NCI-H446 (cell line): ENCODE data around the gene ADARB1.
"Not testable (repeated sequence)": the region's sequence is repeated elsewhere in the genome, so short reads cannot be mapped to it uniquely, and the experiment has no call there.

Source experiments
- DNase-seq, 2 experiments: peaks; one replicate each; lab custom pipeline; 2025; lab: John Stamatoyannopoulos, UW

Gene ADARB1, protein sequence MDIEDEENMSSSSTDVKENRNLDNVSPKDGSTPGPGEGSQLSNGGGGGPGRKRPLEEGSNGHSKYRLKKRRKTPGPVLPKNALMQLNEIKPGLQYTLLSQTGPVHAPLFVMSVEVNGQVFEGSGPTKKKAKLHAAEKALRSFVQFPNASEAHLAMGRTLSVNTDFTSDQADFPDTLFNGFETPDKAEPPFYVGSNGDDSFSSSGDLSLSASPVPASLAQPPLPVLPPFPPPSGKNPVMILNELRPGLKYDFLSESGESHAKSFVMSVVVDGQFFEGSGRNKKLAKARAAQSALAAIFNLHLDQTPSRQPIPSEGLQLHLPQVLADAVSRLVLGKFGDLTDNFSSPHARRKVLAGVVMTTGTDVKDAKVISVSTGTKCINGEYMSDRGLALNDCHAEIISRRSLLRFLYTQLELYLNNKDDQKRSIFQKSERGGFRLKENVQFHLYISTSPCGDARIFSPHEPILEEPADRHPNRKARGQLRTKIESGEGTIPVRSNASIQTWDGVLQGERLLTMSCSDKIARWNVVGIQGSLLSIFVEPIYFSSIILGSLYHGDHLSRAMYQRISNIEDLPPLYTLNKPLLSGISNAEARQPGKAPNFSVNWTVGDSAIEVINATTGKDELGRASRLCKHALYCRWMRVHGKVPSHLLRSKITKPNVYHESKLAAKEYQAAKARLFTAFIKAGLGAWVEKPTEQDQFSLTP

DNA sequence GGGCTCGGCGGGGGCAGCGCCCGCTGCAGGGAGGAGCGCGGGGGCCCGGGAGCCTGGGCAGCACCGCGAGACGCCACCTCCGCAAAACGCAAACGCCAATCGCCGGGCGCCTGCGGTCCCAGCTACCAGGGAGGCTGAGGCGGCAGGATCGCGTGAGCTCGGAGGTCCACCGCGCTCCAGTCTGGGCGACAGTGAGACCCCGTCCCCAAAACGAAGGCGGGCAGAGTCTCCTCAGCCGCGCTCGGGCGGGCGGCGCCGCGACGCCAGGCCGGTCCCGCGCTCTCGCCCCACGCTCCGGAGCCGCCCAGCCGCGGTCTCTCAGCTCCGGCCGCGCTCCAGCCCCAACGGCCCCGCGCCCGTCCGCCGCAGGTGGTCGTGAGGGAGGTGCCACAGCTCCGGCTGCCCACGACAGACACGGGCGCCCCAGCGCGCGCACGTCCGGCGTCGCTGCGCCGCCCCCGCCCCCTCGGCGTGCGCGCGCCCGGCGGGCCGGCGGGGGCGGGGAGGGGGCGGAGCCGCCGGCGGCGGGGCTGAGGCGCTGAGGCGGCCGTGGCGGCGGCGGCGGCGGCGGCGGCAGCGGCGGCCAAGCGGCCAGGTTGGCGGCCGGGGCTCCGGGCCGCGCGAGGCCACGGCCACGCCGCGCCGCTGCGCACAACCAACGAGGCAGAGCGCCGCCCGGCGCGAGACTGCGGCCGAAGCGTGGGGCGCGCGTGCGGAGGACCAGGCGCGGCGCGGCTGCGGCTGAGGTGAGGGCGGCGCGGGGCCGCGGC, at the start of gene ADARB1:
Gene ADARB1 (plus strand): TSS at position 533 of the 770 bp plus-strand sequence. CDS start 97,077 bp downstream, outside the sequence.
- DNase-seq, result peak; percentile 26 to 74

GRCh38 chr21:45026066-45026745, 48.2 kb upstream of the ADARB1 start:
- DNase-seq, result no peak

- DNase-seq, result no peak
Measured at GRCh38 chr21:45026826-45027225, 47.6 kb upstream of the ADARB1 start.

- DNase-seq, result no peak
Measured at GRCh38 chr21:45027241-45028196, 46.9 kb upstream of the ADARB1 start.

DNA sequence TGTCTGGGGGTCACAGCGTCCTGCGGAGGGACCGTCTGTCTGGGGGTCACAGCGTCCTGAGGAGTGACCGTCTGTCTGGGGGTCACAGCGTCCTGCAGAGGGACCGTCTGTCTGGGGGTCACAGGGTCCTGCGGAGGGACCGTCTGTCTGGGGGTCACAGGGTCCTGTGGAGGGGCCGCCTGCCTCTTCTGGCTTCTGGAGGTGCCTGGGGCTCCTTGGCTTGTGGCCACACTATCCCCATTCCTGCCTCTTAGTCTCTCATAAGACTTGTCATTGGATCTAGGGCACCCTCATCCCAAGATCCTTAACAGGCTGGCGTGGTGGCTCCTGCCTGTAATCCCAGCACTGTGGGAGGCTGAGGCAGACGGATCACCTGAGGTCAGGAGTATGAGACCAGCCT, 45.7 kb upstream of the ADARB1 start:
- DNase-seq, result not testable (repeated sequence)

DNA sequence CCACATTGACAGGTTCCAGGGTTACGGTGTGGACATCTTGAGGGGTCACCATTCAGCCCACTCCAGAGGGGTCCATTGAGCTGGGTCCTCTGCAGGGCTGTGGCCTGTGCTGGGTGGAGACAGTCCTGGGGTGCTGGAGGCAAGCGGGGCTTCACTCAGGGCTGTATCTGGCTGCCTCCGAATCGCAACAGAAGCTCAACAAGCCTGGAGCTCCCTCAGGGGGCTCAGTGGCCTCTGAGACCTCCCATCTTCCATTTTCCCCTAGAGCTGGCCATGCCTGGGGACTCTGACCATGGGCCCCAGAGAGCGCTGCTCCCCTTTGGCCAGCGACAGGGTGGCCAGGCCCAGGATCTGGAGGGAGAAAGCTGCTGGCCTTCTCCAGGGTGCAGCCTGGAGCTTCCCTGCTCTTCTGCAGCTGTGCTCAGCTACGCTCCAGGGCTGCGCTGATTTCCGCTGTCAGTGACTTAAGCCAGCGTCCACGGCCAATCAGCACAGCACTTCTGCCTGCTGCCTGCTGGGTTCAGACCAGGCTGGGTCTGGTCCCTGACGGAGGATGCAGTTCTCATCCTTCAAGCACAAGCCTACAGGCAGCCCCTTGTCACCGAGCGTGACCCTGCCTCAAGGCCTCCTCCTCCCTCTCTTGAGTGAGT, 45.0 kb upstream of the ADARB1 start:
- DNase-seq, result no peak

DNA sequence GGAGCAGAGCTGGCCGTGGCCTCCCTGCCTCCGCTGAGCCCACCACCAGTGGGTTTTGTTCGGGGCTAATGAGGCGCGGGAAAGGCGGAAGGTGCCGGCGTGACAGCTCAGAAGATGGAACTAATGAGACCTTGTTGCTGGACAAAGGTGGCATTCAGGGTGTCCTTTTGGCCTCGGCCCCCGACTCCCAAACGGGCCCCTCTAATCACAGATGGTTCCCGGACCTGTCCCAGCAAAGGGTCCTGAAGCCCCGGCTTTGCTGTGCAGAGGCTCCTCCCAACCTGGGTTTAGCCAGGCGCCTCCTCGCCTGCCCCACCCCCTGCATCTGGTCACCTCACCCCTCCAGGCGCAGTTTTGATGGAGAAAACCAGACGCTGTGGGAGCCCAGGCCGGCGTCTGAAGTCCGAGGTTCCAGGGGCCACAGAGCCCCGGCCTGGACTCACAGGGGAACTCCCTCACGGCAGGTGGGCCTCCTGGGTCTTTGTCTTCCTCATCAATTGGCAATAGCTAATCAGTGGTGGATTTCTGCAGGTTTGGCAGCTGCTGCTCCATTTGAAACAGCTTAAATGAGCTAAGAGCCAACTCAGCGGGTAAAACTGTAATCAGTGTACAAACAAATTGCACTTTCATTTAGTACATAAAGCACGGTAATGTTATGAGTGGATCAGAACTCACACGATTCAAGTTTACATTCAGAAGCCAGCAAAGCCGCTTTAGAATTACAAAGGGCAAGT, 44.3 kb upstream of the ADARB1 start:
- DNase-seq, result no peak

DNA sequence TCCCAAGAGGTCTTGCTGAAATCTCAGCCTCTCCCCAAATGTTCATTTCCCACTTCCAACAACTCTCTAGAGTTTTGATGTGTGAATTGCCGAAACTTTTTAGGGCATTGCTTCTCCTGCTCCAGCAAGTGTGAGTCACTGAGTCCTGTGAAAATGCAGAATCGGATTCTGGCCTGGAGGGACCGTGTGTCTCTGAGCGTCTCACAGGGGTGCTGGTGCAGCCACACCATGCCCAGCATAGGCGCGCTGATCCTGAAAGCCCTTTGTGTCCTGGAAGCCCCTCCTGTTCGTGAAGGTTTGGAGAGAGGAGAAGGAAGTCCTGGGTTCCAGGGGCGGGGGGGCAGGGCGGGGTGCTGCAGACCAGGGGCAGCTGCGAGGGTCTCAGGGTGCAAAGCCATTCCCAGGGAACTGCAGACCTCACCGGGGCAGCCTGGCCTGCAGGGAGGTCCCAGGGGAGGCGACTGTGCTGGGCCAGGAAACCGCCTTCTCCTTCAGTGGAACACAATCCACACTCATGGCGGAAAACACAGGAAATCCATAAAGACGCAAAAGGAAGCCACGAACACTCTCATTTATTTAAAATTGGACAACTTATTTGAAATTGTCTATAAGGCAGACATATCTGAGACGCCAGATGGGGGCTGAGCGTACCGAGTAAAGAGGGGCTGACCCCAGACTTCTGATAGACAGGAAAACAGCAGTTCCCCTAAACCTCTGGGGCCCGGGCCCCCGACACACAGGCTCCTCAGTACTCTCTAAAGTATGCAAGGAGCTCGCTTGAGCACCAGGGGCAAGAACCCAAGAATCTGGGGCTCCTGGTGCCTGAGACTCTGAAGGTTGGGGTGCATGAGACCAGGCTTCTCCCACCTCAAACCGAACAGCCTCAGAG, 43.5 kb upstream of the ADARB1 start:
- no peak for DNase-seq

GRCh38 chr21:45031571-45032191, 42.7 kb upstream of the ADARB1 start:
- no peak for DNase-seq

DNA sequence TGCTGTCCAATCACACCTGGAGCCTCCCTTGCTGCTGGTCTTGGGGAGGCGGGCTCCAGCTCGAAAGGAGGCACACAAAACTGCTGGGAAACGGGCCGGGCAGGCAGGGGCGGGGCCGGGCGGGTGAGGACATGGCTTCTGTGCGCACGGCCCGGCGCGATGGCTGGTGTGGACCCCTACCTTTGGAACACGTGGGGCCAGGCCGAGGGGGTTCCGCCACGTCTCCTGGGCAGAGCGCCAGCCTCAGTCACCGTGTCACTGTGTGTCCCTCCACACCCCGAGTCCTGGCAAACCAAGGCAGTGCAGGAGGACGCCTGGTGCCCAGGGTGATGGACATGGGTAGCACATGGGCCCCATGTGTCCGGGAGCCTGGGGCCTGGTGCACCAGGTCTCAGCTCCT, 42.0 kb upstream of the ADARB1 start:
- no peak for DNase-seq

DNA sequence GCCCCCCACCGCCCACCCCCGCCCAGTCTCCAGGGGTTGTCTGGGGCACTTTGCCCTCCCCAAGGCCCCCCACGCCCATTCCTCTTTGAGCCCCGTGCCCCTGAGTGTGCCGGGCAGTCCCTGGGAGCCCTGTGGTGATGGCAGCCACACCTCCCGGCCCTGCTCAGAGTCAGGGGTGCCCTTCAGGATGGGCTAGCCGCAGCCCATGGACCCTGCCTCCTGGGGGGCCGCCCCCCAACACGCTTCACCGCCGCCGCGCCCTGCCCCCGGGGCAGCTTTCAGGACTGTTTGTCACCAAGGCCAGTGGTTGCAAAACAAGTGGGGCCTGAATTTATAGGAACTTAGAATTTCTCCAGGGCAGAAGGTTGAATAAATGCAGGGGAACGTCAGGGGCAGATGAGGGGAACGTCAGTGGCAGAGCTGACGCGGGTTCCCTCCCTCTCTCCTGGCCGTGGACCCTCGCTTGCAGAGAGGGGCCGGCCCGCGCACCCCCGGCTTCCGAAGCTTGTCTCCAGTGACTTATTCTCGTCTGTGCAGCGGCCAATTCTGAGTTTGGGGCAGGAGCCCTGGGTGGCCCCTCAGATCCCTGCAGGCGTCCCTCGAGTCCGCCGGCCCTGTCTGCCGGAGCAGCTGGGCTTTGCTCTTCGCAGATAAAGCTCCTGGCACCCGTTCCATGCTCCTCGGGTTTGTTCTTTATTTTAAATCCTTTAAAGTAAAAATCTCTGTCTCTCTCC, 41.2 kb upstream of the ADARB1 start:
- no peak for DNase-seq

GRCh38 chr21:45033791-45034555, 40.4 kb upstream of the ADARB1 start:
- no peak for DNase-seq

GRCh38 chr21:45034556-45035476, 39.6 kb upstream of the ADARB1 start:
- DNase-seq, result no peak

- no peak for DNase-seq
Measured at GRCh38 chr21:45035477-45035848, 38.9 kb upstream of the ADARB1 start.

DNA sequence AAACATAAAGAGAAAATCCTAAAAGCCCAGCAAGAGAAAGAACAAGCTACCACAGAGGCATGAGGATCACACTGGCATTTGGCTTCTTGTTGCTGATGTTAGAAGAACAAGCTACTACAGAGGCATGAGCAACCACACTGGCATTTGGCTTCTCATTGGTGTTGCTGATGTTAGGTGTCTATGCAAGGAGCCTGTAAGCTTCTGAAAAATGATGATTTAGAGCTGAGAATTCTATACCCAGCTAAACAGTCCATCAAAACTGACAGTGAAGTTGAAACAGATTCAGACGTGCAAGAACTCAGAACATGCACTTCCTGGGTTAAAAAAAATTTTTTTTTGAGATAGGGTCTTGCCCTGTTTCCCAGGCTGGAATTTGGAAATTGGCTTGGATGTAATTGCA, 37.8 kb upstream of the ADARB1 start:
- DNase-seq, result no peak

DNA sequence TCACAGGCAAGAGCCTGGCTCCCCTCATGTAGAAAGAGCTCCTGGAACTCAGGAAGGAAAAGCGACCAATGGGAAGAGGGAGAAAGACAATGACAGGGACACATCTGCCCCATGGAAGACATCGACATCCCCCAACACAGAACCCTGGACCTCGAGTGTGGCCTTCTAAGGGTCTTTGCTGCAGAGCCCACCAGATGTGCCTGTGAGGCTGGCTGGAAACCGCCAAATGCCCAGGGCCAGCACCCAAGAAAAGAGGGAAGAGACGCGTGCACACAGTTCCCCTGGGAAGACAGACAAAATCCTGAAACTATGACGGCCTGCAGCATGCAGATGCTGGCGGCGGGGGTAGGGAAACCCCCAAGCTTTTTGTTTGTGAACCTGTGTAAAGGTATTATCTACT, 36.4 kb upstream of the ADARB1 start:
- DNase-seq, result no peak
